ENCODE results near the gene ZNF467.

DNA sequence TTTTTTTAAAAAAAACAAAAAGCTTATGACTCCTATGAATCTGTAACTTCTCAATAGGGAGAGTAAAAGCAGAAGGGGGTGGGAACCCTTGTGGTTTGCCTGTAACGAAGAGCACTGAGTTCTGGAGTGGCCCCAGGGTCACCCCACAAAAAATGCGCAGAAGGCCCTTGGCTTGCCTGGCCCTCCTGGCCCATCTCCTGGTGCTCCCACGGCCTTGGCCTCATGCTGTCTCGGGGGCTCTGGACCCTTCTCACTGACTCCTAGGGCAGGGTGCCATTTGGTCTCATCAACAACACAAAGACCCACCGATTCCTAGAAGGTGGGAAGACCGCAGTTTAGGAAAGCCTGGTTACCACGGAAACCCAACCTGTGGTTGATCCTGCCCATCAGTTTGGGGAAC, 40.8 kb downstream of the ZNF467 start:
- TF ChIP-seq, protein P1, sequence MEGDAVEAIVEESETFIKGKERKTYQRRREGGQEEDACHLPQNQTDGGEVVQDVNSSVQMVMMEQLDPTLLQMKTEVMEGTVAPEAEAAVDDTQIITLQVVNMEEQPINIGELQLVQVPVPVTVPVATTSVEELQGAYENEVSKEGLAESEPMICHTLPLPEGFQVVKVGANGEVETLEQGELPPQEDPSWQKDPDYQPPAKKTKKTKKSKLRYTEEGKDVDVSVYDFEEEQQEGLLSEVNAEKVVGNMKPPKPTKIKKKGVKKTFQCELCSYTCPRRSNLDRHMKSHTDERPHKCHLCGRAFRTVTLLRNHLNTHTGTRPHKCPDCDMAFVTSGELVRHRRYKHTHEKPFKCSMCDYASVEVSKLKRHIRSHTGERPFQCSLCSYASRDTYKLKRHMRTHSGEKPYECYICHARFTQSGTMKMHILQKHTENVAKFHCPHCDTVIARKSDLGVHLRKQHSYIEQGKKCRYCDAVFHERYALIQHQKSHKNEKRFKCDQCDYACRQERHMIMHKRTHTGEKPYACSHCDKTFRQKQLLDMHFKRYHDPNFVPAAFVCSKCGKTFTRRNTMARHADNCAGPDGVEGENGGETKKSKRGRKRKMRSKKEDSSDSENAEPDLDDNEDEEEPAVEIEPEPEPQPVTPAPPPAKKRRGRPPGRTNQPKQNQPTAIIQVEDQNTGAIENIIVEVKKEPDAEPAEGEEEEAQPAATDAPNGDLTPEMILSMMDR (IDR thresholded peaks at IDR 0.05; ENCODE audit: low read depth, low read length): no peak
- no peak for TF ChIP-seq POLR2A (IDR thresholded peaks at IDR 0.05; ENCODE audit: extremely low read depth, insufficient read length)
- TF ChIP-seq, protein P2, sequence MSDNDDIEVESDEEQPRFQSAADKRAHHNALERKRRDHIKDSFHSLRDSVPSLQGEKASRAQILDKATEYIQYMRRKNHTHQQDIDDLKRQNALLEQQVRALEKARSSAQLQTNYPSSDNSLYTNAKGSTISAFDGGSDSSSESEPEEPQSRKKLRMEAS (IDR thresholded peaks at IDR 0.05; ENCODE audit: low read depth, low read length): no peak
- no peak for TF ChIP-seq MYC (IDR thresholded peaks at IDR 0.05; ENCODE audit: low read depth, low read length)
